ENCODE measurements around the gene WASF2.

Gene WASF2

GRCh38 chr1:27358038-27358927, 131.7 kb downstream of the WASF2 start:
- no peak for DNase-seq (ENCODE audit: low read depth)

- DNase-seq (ENCODE audit: low read depth): peak; percentile 70
Observed at GRCh38 chr1:27357281-27358037, 132.5 kb downstream of the WASF2 start.

DNA sequence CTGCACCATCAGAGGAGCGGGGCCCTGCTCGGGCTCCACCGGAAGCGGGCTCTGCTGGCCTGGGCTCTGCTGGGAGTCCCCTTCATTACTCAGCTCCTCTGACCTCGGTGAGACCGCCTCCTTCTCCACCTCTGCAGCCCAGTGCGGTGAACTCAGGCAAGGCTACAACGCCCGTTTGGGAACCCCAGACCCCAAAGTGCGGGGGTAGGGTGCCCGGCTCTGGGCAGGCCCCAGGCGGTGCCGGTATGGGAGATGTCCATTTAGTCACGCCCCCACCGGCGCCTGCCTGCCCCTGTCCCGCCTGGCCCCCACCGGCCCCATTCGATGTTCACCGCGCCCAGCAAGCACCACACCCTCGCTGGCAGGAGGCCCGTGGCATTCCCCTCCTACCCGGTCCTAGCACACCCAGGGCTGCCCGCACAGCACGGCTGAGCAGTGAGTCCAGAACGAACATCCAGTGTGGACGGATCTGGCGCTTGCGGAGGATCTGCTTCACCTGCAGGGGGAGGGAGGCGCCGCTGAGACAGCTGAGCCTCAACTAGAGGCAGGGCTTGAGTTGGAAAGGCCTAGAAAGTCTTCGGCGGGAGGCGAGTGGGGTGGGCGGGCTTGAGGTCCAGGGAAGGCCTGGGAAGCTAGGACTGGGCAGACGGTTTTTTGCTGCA, 133.2 kb downstream of the WASF2 start:
- DNase-seq (ENCODE audit: low read depth): no peak

- DNase-seq (ENCODE audit: low read depth): no peak
Observed at GRCh38 chr1:27356277-27356618, 133.7 kb downstream of the WASF2 start.

GRCh38 chr1:27355683-27356082, 134.3 kb downstream of the WASF2 start:
- DNase-seq (ENCODE audit: low read depth): no peak

Data from activated T-helper 9 cell treated with anti-CD3 and anti-CD28 coated beads, Interleukin-2, amount 50 U/mL, for 16 hours (primary cell).